Subcutaneous adipose tissue (tissue), 4 donors: ENCODE results near the gene INHA. TPM values are rescaled to one million over a fixed set of nuclear protein-coding genes. Genes with fewer than 3 reads are reported as not detected.

Source experiments
- total RNA-seq, 4 donors: library from RNA; depleted of rRNA; stranded (reverse); fragments of >200 nt; gene quantifications; one replicate each; pipeline ENCODE4 v1.1.0, GENCODE V29; 2016
- TF ChIP-seq, protein P1 (sequence below): fragments of 450-650 bp; IDR thresholded peaks from one replicate; pipeline ENCODE4 v1.5.1; 2016; ENCODE audit warnings: low read depth, mild to moderate bottlenecking, control low read depth, antibody characterized with exemption, moderate library complexity

The INHA gene
- total RNA-seq, 4 donors from 2014 or later: 0.66 to 1.5 TPM; not detected in 2

- TF ChIP-seq, protein P1, sequence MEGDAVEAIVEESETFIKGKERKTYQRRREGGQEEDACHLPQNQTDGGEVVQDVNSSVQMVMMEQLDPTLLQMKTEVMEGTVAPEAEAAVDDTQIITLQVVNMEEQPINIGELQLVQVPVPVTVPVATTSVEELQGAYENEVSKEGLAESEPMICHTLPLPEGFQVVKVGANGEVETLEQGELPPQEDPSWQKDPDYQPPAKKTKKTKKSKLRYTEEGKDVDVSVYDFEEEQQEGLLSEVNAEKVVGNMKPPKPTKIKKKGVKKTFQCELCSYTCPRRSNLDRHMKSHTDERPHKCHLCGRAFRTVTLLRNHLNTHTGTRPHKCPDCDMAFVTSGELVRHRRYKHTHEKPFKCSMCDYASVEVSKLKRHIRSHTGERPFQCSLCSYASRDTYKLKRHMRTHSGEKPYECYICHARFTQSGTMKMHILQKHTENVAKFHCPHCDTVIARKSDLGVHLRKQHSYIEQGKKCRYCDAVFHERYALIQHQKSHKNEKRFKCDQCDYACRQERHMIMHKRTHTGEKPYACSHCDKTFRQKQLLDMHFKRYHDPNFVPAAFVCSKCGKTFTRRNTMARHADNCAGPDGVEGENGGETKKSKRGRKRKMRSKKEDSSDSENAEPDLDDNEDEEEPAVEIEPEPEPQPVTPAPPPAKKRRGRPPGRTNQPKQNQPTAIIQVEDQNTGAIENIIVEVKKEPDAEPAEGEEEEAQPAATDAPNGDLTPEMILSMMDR: no peak
These were observed 33.5 kb downstream of the INHA start for GRCh38 chr2:219605607-219605954.

DNA sequence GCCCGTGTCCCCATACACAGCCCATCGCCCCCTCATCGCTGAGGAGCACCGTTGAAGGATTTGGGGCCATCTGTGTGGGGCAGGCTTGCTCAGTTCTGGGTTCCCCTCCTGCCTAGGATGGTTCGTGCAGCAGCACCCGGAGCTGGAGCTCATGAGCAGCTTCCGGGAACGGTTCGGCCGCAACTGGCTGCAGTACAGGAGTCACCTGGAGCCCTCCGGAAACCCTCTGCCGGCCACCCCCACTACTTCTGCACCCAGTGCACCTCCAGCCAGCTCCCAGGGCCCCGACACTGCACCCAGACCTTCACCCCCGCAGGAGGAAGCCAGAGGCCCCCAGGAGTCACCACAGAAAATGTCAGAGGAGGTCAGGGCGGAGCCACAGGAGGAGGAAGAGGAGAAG is 35.8 kb downstream of the INHA start:
- TF ChIP-seq, protein P1: no peak

DNA sequence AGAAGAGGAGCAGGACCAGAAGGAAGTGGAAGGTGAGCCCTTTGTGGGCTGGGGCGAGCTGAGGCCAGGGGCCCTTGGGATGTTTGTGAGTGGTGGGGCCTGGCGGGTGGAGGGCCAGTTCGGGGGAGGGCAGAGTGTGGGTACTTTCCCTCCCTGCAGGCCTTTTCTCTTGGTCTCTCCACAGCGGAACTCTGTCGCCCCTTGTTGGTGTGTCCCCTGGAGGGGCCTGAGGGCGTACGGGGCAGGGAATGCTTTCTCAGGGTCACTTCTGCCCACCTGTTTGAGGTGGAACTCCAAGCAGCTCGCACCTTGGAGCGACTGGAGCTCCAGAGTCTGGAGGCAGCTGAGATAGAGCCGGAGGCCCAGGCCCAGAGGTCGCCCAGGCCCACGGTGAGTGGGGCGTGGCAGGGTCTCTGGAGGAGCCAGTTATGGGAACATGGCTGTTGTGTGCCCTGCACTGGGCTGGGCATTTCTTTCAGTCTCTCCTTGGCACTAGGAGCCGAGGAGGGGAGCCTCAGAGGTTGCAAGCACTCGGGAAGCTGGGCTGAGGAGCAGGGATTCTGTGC is 36.4 kb downstream of the INHA start:
- TF ChIP-seq, protein P1: no peak

- TF ChIP-seq, protein P1: no peak
These were observed 37.1 kb downstream of the INHA start for GRCh38 chr2:219609149-219609750.

GRCh38 chr2:219611306-219611705 is 39.2 kb downstream of the INHA start:
- TF ChIP-seq, protein P1: no peak

- TF ChIP-seq, protein P1: no peak
These were observed 39.9 kb downstream of the INHA start for GRCh38 chr2:219611866-219612576.

- TF ChIP-seq, protein P1: no peak
These were observed 40.6 kb downstream of the INHA start for GRCh38 chr2:219612577-219613286.
